ENCODE data around the gene ZP2.

DNA sequence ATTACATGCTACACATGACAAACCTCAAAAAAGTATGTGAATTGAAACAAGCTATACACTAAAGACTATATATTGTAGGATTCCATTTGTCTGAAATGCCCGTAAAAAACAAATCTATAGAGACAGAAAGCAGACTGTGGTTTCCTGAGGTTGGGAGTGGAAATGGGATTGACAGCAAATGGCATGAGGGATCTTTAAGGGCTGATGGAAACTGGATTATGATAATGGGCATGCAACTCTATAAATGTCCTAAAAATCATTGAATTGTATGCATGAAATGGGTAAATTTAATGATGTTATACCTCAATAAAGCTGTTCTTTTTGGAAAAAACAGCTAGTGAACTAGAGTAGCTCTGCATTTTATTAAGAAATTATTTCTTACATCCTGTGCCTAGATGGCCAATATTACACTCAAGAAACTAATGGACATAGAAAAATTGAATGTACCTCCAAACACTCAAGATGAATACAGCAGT lies 21.7 kb upstream of the ZP2 start:
- TF ChIP-seq POLR2A (IDR thresholded peaks at IDR 0.05; ENCODE audit: low read depth, low read length) (no peak), POLR2AphosphoS5 (IDR thresholded peaks at IDR 0.05; ENCODE audit: low read depth, low read length) (no peak)

Measured in GM12892 (cell line).